Psoas muscle (tissue), 8 donors: Measurements from ENCODE around the gene KDM5D. TPM values are rescaled to one million over a fixed set of nuclear protein-coding genes. Genes with fewer than 3 reads are reported as not detected.

ENCODE experiments used
- ATAC-seq, 4 donors: fragments of 200-7000 bp; cut with Tn5 transposase; one replicate each; pipeline ENCODE4 v1.9.1; 2020; ENCODE audit warnings: moderate library complexity in 3 of 4, mild to moderate bottlenecking in 2 of 4
- DNase-seq, 2 donors: peaks; one replicate each; pipeline ENCODE4 v3.0.0-alpha.2; 2020
- H3K27ac ChIP-seq: fragments of 200-600 bp; one replicate; pipeline ENCODE4 v1.8.0; 2022
- H3K27me3 ChIP-seq, 3 donors: fragments of 200-600 bp in 1 of 3; one replicate each; pipeline versions ENCODE4 v1.6.1 to v1.8.0; 2013 to 2022; ENCODE audit warnings: low read length in 2 of 3, mild to moderate bottlenecking in 2 of 3, moderate library complexity in 1 of 3; ENCODE audit not compliant: insufficient read depth in 3 of 3
- H3K36me3 ChIP-seq, 2 donors: fragments of 200-600 bp in 1 of 2; one replicate each; pipeline versions ENCODE4 v1.6.1 to v1.8.0; 2013 to 2022; ENCODE audit warnings: low read depth in 1 of 2, mild to moderate bottlenecking in 1 of 2, moderate library complexity in 1 of 2; ENCODE audit not compliant: insufficient read depth in 1 of 2
- H3K4me1 ChIP-seq: fragments of 200-600 bp; one replicate; pipeline ENCODE4 v1.8.0; 2022
- H3K4me3 ChIP-seq: fragments of 200-600 bp; one replicate; pipeline ENCODE4 v1.8.0; 2022; ENCODE audit warnings: mild to moderate bottlenecking
- H3K9me3 ChIP-seq: fragments of 200-600 bp; one replicate; pipeline ENCODE4 v1.8.0; 2022
- WGBS, 3 donors: extraction: QIAGEN DNeasy Blood & Tissue Kit; methylation state at CpG; one replicate each; pipeline versions ENCODE4 v1.1.6 to v1.1.7; 2013; 5-methylcytosine and 5-hydroxymethylcytosine counted together
- intact Hi-C, 2 donors: fragments of 100-400 bp; cut with DNase I; formaldehyde crosslinking; loops; one replicate each; pipeline versions ENCODE4 v1.11.0 to v1.14.2; 2022
- polyA plus RNA-seq, 3 donors: library from polyadenylated mRNA; stranded (reverse); fragments of 200-250 nt; gene quantifications; one replicate each; pipeline ENCODE4 v1.2.3, GENCODE V29; 2013
- total RNA-seq, 4 donors: library from RNA; stranded (reverse); fragmentation: NEBNext Ultra II Directional in 2 of 4; extraction: Animal tissue kit (Norgen Biotek cat#: 25700) in 2 of 4; gene quantifications; one replicate each; pipeline versions ENCODE4 v1.2.1 to v1.2.4, GENCODE V29; 2021 to 2023
- TF ChIP-seq, protein P1 (sequence below): fragments of 200-600 bp; IDR thresholded peaks from one replicate; pipeline ENCODE4 v1.8.0; 2022; ENCODE audit warnings: antibody characterized with exemption
- donor health status: healthy with polysubstance abuse.
- donor health status: DM: no; HTN: no; CAD: no; lungs with moderate emphysema.
- donor health status: Bipolar disorder and iron deficiency.
- donor health status: healthy.
- donor health status: DM: yes; HTN: yes; CAD: no.
- donor health status: DM: no; HTN: no; CAD: no.
- donor health status: DM: no; HTN: no; CAD: no.
- donor health status: DM: yes; HTN: yes; CAD: no.

Gene KDM5D
- total and polyA plus RNA-seq, 7 donors = 8.6 to 11.7 TPM; not detected in 5

DNA sequence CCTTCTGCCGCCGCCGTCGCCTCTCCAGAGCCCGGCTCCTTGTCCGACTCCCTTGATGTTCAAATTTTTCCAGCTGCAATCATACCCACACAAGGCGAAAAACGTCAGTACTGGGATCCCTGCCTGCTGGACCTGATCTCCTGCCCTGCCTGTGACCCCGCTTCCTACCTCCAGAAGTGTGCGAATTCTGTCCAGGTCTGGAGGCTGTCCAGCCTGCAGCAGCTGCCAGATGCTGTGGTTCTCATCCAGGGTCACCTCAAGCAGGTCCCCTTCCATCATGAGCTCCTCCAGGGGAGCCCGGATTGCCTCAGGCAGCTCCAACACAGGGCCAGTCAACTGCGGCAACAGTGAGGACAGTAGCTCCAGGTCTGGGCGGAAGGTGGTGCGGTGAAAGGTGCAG, 38.3 kb downstream of the KDM5D start:
- WGBS, 3 donors = 79 to 83% methylated on average over 14 of the region's 14 CpGs; no CpG with 5 or more reads in 1 of the 3 donors
- intact Hi-C loops = no loop called here
- TF ChIP-seq, protein P1, sequence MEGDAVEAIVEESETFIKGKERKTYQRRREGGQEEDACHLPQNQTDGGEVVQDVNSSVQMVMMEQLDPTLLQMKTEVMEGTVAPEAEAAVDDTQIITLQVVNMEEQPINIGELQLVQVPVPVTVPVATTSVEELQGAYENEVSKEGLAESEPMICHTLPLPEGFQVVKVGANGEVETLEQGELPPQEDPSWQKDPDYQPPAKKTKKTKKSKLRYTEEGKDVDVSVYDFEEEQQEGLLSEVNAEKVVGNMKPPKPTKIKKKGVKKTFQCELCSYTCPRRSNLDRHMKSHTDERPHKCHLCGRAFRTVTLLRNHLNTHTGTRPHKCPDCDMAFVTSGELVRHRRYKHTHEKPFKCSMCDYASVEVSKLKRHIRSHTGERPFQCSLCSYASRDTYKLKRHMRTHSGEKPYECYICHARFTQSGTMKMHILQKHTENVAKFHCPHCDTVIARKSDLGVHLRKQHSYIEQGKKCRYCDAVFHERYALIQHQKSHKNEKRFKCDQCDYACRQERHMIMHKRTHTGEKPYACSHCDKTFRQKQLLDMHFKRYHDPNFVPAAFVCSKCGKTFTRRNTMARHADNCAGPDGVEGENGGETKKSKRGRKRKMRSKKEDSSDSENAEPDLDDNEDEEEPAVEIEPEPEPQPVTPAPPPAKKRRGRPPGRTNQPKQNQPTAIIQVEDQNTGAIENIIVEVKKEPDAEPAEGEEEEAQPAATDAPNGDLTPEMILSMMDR = no peak
- DNase-seq (no peak), ATAC-seq (no peak)
- H3K27me3 ChIP-seq = no peaks in the 10 kb centered on the region
- H3K27ac ChIP-seq = no peak overlapping the region
- no peaks in the 10 kb centered on the region for H3K36me3 ChIP-seq
- no peak overlapping the region for H3K4me3 ChIP-seq
- H3K4me1 ChIP-seq = no peaks in the 10 kb centered on the region
- no peaks in the 10 kb centered on the region for H3K9me3 ChIP-seq

DNA sequence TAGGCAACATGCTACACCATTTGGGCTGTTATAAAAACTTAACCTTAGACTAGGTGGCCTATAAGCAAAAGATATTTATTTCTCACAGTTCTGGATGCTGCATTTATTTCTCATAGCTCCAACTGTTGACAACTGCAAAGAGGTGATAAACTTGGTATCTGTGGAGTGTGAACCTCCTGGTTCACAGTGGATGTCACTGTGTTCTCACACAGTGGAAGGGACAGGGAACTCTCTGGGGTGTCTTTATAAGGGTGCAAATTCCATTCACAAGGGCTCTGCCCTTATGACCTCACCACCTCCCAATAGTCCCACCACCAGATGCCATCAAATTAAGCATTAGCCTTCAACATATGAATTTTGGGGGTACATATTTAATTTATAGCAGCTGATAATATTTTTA, 46.0 kb downstream of the KDM5D start:
- Histone ChIP-seq H3K4me3 (no peak overlapping the region), H3K27me3 (no peaks in the 10 kb centered on the region), H3K27ac (no peak overlapping the region), H3K36me3 (no peaks in the 10 kb centered on the region), H3K4me1 (no peaks in the 10 kb centered on the region), H3K9me3 (no peaks in the 10 kb centered on the region)
- intact Hi-C loops = no loop called here
- no peak for ATAC-seq
- DNase-seq = no peak
- TF ChIP-seq, protein P1 = no peak

DNA sequence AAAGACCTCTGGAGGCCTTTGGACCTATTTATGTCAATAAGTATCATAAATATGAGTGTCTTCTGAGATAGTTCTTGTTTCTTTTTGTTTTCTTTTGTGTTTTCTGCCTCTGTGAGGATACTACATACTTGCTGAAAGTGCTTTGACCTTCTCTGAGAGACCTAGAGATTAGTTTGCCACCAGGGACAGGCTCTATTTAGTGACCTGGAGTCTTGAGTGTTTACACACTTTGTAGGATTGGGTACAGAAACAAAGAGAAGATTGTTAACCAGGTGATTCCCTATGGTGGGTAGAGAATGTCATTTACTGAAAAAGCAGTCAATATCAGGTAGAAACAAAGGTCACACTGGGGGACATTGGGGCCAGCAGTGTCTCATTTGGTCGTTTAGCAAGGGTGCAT, 63.7 kb downstream of the KDM5D start:
- no peaks in the 10 kb centered on the region for H3K9me3 ChIP-seq
- no peak overlapping the region for H3K27ac ChIP-seq
- intact Hi-C loops = no loop called here
- H3K36me3 ChIP-seq = no peaks in the 10 kb centered on the region
- no peaks in the 10 kb centered on the region for H3K27me3 ChIP-seq
- 0% methylated on average over 1 of the region's 1 CpG; no CpG with 5 or more reads in 1 of the 3 donors for WGBS, 3 donors
- H3K4me1 ChIP-seq = no peaks in the 10 kb centered on the region
- ATAC-seq (no peak), DNase-seq (no peak)
- no peak overlapping the region for H3K4me3 ChIP-seq
- TF ChIP-seq, protein P1 = no peak
